IPS DF 19.7 (cell line): ENCODE results near the gene SEC31B.

Experiments
- DNase-seq: peaks from one replicate; pipeline ENCODE4 v3.0.0-alpha.2; 2013; ENCODE audit warnings: low read depth, low spot score

SEC31B gene

GRCh38 chr10:100528921-100529474 lies 9.3 kb upstream of the SEC31B start:
- no peak for DNase-seq

- DNase-seq, result no peak
Measured at GRCh38 chr10:100528123-100528886, 8.6 kb upstream of the SEC31B start.

- DNase-seq, result no peak
Measured at GRCh38 chr10:100524638-100525037, 5.0 kb upstream of the SEC31B start.

GRCh38 chr10:100524206-100524605 lies 4.5 kb upstream of the SEC31B start:
- DNase-seq, result no peak

- DNase-seq, result no peak
Measured at GRCh38 chr10:100522945-100523344, 3.3 kb upstream of the SEC31B start.

GRCh38 chr10:100522107-100522801 lies 2.6 kb upstream of the SEC31B start:
- no peak for DNase-seq

- no peak for DNase-seq
Measured at GRCh38 chr10:100520811-100521210, 1.1 kb upstream of the SEC31B start.

GRCh38 chr10:100518761-100519241 lies 860 bp downstream of the SEC31B start:
- no peak for DNase-seq

GRCh38 chr10:100516847-100517246 lies 2.8 kb downstream of the SEC31B start:
- DNase-seq, result no peak

GRCh38 chr10:100515612-100516011 lies 4.0 kb downstream of the SEC31B start:
- DNase-seq, result no peak

- DNase-seq, result no peak
Measured at GRCh38 chr10:100510533-100511308, 8.9 kb downstream of the SEC31B start.

GRCh38 chr10:100509241-100509840 lies 10.3 kb downstream of the SEC31B start:
- no peak for DNase-seq

GRCh38 chr10:100508691-100509150 lies 10.9 kb downstream of the SEC31B start:
- DNase-seq, result no peak

- DNase-seq, result no peak
Measured at GRCh38 chr10:100508266-100508665, 11.4 kb downstream of the SEC31B start.

GRCh38 chr10:100507357-100507732 lies 12.3 kb downstream of the SEC31B start:
- no peak for DNase-seq

GRCh38 chr10:100506596-100507356 lies 12.9 kb downstream of the SEC31B start:
- DNase-seq, result no peak

- DNase-seq, result no peak
Measured at GRCh38 chr10:100505164-100505563, 14.5 kb downstream of the SEC31B start.

GRCh38 chr10:100504096-100504495 lies 15.6 kb downstream of the SEC31B start:
- no peak for DNase-seq

GRCh38 chr10:100502926-100503494 lies 16.7 kb downstream of the SEC31B start:
- no peak for DNase-seq

- no peak for DNase-seq
Measured at GRCh38 chr10:100501423-100501822, 18.2 kb downstream of the SEC31B start.
